Panc1 (cell line): Measurements from ENCODE around the gene SLC9C1. TPM values are rescaled to one million over a fixed set of nuclear protein-coding genes. Genes with fewer than 3 reads are reported as not detected.

Experiments
- ATAC-seq: fragments of 200-7000 bp; cut with Tn5 transposase; 2 replicates; pipeline ENCODE4 v1.9.1; 2020; ENCODE audit warnings: mild to moderate bottlenecking, moderate library complexity
- BruUV-seq: library from RNA; stranded (reverse); fragments of 400-500 nt; replicated peaks from 2 replicates; lab custom pipeline; 2021; lab: Mats Ljungman, UMichigan
- CTCF ChIA-PET: fragments of 300-600 bp; sonication (Branson Sonifier 250); formaldehyde crosslinking; loops from one replicate; lab custom pipeline; 2022; ENCODE audit warnings: antibody characterized with exemption; lab: Charles Lee
- POLR2A ChIA-PET: fragments of 300-600 bp; sonication (Branson Sonifier 250); formaldehyde crosslinking; loops from one replicate; lab custom pipeline; 2022; ENCODE audit warnings: antibody characterized with exemption; lab: Charles Lee
- DNase-seq: peaks from one replicate; pipeline ENCODE4 v3.0.0-alpha.2; 2010; ENCODE audit warnings: low read depth, low spot score
- H3K27ac ChIP-seq: 2 replicates; pipeline ENCODE4 v1.5.1; 2011; ENCODE audit warnings: mild to moderate bottlenecking, low read length, inconsistent platforms
- H3K27me3 ChIP-seq: fragments of 200-500 bp; sonication (Bioruptor generic); 2 replicates; pipeline ENCODE4 v1.6.0; 2014; ENCODE audit warnings: low read length, inconsistent platforms; ENCODE audit not compliant: control insufficient read depth, insufficient read depth
- H3K36me3 ChIP-seq: fragments of 200-500 bp; sonication (Bioruptor generic); 2 replicates; pipeline ENCODE4 v1.5.1; 2014; ENCODE audit warnings: inconsistent platforms, mild to moderate bottlenecking, low read length, moderate library complexity; ENCODE audit not compliant: control insufficient read depth, insufficient read depth
- H3K4me1 ChIP-seq: 2 replicates; pipeline ENCODE4 v1.5.1; 2011; ENCODE audit warnings: inconsistent platforms, mild to moderate bottlenecking, low read length, moderate library complexity; ENCODE audit not compliant: control insufficient read depth, insufficient read depth
- H3K4me3 ChIP-seq, 2 experiments: 2 replicates each; pipeline ENCODE4 v1.5.1; 2011 to 2012; ENCODE audit warnings: low read depth in 2 of 2, low read length in 2 of 2, mild to moderate bottlenecking in 2 of 2, inconsistent platforms in 1 of 2, moderate library complexity in 1 of 2
- H3K9me3 ChIP-seq: fragments of 200-500 bp; sonication (Bioruptor generic); 2 replicates; pipeline ENCODE4 v1.5.1; 2014; ENCODE audit warnings: low read depth, mild to moderate bottlenecking, inconsistent platforms, low read length, moderate library complexity; ENCODE audit not compliant: control insufficient read depth, insufficient read depth
- POLR2AphosphoS5 ChIP-seq: IDR thresholded peaks from 2 replicates; pipeline ENCODE4 v1.6.1; 2012; ENCODE audit warnings: mild to moderate bottlenecking, low read depth, low read length, moderate library complexity
- SIN3A ChIP-seq: IDR thresholded peaks from 2 replicates; pipeline ENCODE4 v1.6.1; 2012; ENCODE audit warnings: low read depth, mild to moderate bottlenecking, low read length, moderate library complexity, borderline replicate concordance; ENCODE audit not compliant: insufficient read depth
- TCF7L2 ChIP-seq: IDR thresholded peaks from 2 replicates; pipeline ENCODE4 v1.6.1; 2011; ENCODE audit warnings: mild to moderate bottlenecking, low read depth, low read length, inconsistent platforms
- in situ Hi-C: cut with HindIII; loops from 2 replicates; pipeline ENCODE4 v1.10.0; 2016; ENCODE audit warnings: low sequenced_read_pairs, low pct_unique_long_range_greater_than_20kb
- intact Hi-C: fragments of 100-400 bp; cut with micrococcal nuclease; formaldehyde crosslinking; loops from one replicate; pipeline ENCODE4 v1.10.0; 2022; ENCODE audit not compliant: unreplicated experiment
- total RNA-seq: library from RNA; stranded (reverse); gene quantifications from one replicate; pipeline ENCODE4 v1.2.1, GENCODE V29; 2021; ENCODE audit not compliant: unreplicated experiment
- TF ChIP-seq, protein P1 (sequence below): fragments of 450-650 bp; IDR thresholded peaks from 2 replicates; pipeline ENCODE4 v1.5.1; 2017; ENCODE audit warnings: mild to moderate bottlenecking
- TF ChIP-seq, protein P2 (sequence below), 2 experiments: IDR thresholded peaks; 2 replicates each; pipeline ENCODE4 v1.6.1; 2011 to 2012; ENCODE audit warnings: low read depth in 2 of 2, control low read depth in 1 of 2, low read length in 1 of 2, mild to moderate bottlenecking in 1 of 2, moderate library complexity in 1 of 2; ENCODE audit not compliant: insufficient read depth in 1 of 2

SLC9C1 gene
- total RNA-seq, 1 experiment from 2014 or later, result not detected

GRCh38 chr3:112117841-112118571, 176.0 kb downstream of the SLC9C1 start:
- Histone ChIP-seq H3K4me3 (no peak overlapping the region), H3K4me1 (no peaks in the 10 kb centered on the region), H3K27ac (no peak overlapping the region), H3K36me3 (no peaks in the 10 kb centered on the region), H3K9me3 (no peaks in the 10 kb centered on the region), H3K27me3 (no peaks in the 10 kb centered on the region)
- intact Hi-C loops, result no loop called here
- TF ChIP-seq TCF7L2 (no peak), SIN3A (no peak), POLR2AphosphoS5 (no peak)
- TF ChIP-seq, protein P1, sequence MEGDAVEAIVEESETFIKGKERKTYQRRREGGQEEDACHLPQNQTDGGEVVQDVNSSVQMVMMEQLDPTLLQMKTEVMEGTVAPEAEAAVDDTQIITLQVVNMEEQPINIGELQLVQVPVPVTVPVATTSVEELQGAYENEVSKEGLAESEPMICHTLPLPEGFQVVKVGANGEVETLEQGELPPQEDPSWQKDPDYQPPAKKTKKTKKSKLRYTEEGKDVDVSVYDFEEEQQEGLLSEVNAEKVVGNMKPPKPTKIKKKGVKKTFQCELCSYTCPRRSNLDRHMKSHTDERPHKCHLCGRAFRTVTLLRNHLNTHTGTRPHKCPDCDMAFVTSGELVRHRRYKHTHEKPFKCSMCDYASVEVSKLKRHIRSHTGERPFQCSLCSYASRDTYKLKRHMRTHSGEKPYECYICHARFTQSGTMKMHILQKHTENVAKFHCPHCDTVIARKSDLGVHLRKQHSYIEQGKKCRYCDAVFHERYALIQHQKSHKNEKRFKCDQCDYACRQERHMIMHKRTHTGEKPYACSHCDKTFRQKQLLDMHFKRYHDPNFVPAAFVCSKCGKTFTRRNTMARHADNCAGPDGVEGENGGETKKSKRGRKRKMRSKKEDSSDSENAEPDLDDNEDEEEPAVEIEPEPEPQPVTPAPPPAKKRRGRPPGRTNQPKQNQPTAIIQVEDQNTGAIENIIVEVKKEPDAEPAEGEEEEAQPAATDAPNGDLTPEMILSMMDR, result no peak
- TF ChIP-seq, protein P2, sequence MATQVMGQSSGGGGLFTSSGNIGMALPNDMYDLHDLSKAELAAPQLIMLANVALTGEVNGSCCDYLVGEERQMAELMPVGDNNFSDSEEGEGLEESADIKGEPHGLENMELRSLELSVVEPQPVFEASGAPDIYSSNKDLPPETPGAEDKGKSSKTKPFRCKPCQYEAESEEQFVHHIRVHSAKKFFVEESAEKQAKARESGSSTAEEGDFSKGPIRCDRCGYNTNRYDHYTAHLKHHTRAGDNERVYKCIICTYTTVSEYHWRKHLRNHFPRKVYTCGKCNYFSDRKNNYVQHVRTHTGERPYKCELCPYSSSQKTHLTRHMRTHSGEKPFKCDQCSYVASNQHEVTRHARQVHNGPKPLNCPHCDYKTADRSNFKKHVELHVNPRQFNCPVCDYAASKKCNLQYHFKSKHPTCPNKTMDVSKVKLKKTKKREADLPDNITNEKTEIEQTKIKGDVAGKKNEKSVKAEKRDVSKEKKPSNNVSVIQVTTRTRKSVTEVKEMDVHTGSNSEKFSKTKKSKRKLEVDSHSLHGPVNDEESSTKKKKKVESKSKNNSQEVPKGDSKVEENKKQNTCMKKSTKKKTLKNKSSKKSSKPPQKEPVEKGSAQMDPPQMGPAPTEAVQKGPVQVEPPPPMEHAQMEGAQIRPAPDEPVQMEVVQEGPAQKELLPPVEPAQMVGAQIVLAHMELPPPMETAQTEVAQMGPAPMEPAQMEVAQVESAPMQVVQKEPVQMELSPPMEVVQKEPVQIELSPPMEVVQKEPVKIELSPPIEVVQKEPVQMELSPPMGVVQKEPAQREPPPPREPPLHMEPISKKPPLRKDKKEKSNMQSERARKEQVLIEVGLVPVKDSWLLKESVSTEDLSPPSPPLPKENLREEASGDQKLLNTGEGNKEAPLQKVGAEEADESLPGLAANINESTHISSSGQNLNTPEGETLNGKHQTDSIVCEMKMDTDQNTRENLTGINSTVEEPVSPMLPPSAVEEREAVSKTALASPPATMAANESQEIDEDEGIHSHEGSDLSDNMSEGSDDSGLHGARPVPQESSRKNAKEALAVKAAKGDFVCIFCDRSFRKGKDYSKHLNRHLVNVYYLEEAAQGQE (IDR thresholded peaks at IDR 0.05; ENCODE audit: insufficient read depth in 1 of 2, low read depth in 2 of 2, low read length in 1 of 2), result no peak
- ChIA-PET CTCF (no interaction called here), POLR2A (no interaction called here)
- DNase-seq (no peak), ATAC-seq (no peak)
- no TSS peak for BruUV-seq
- in situ Hi-C loops, result no loop called here

- ATAC-seq, result no peak
- POLR2A ChIA-PET, result no interaction called here
Observed at GRCh38 chr3:112117415-112117814, 176.6 kb downstream of the SLC9C1 start.

More at GRCh38 chr3:112117415-112117814, 176.6 kb downstream of the SLC9C1 start:
- Histone ChIP-seq H3K36me3 (no peaks in the 10 kb centered on the region), H3K27ac (no peak overlapping the region), H3K4me3 (no peak overlapping the region), H3K9me3 (no peaks in the 10 kb centered on the region), H3K27me3 (no peaks in the 10 kb centered on the region), H3K4me1 (no peaks in the 10 kb centered on the region)
- in situ Hi-C loops (no loop called here), intact Hi-C loops (no loop called here)
- DNase-seq, result no peak
- CTCF ChIA-PET, result no interaction called here
- BruUV-seq, result no TSS peak
- TF ChIP-seq POLR2AphosphoS5, result no peak
- TF ChIP-seq, protein P2 (IDR thresholded peaks at IDR 0.05; ENCODE audit: insufficient read depth in 1 of 2, low read depth in 2 of 2, low read length in 1 of 2), result no peak
